ENCODE results near the gene UBASH3A. TPM values are rescaled to one million over a fixed set of nuclear protein-coding genes. Genes with fewer than 3 reads are reported as not detected.

UBASH3A gene
- total and polyA plus RNA-seq, 9 donors, result 0.15 to 0.85 (median 0.24) TPM; not detected in 2

DNA sequence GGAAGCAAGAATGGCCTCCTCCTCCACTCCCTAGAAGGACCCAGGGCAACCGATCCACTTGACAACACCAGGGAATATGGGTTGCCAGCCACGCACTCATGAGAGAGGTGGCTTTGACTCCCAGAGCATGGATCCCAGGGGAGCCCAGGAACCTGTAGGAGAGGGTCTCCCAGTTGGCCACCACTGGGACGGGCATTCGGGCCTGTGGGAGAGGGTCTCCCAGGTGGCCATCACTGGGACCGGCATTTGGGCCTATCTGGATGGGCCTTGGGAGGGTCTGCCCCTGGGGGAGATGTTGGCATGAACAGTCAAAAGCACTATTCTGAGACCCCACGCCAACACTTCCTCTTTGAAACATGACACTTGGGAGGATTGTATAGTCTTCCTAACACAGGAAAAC is 37.9 kb upstream of the UBASH3A start:
- no peaks in the 10 kb centered on the region for H3K36me3 ChIP-seq
- 60 to 84% (median 63%) methylated on average over 5 to 6 of the region's 6 CpGs for WGBS, 3 donors
- no peaks in the 10 kb centered on the region for H3K9me3 ChIP-seq
- H3K27ac ChIP-seq, result no peak overlapping the region
- no peaks in the 10 kb centered on the region for H3K4me1 ChIP-seq (ENCODE audit: insufficient read depth)
- no peaks in the 10 kb centered on the region for H3K27me3 ChIP-seq
- no peak overlapping the region for H3K4me3 ChIP-seq
- intact Hi-C loops (cut with DNase I), result no loop called here
- DNase-seq, result no peak
- TF ChIP-seq, protein P1, sequence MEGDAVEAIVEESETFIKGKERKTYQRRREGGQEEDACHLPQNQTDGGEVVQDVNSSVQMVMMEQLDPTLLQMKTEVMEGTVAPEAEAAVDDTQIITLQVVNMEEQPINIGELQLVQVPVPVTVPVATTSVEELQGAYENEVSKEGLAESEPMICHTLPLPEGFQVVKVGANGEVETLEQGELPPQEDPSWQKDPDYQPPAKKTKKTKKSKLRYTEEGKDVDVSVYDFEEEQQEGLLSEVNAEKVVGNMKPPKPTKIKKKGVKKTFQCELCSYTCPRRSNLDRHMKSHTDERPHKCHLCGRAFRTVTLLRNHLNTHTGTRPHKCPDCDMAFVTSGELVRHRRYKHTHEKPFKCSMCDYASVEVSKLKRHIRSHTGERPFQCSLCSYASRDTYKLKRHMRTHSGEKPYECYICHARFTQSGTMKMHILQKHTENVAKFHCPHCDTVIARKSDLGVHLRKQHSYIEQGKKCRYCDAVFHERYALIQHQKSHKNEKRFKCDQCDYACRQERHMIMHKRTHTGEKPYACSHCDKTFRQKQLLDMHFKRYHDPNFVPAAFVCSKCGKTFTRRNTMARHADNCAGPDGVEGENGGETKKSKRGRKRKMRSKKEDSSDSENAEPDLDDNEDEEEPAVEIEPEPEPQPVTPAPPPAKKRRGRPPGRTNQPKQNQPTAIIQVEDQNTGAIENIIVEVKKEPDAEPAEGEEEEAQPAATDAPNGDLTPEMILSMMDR (IDR thresholded peaks at IDR 0.05), result no peak
- no peak for TF ChIP-seq EP300 (IDR thresholded peaks at IDR 0.05)
- TF ChIP-seq POLR2A (IDR thresholded peaks at IDR 0.05), result no peak

DNA sequence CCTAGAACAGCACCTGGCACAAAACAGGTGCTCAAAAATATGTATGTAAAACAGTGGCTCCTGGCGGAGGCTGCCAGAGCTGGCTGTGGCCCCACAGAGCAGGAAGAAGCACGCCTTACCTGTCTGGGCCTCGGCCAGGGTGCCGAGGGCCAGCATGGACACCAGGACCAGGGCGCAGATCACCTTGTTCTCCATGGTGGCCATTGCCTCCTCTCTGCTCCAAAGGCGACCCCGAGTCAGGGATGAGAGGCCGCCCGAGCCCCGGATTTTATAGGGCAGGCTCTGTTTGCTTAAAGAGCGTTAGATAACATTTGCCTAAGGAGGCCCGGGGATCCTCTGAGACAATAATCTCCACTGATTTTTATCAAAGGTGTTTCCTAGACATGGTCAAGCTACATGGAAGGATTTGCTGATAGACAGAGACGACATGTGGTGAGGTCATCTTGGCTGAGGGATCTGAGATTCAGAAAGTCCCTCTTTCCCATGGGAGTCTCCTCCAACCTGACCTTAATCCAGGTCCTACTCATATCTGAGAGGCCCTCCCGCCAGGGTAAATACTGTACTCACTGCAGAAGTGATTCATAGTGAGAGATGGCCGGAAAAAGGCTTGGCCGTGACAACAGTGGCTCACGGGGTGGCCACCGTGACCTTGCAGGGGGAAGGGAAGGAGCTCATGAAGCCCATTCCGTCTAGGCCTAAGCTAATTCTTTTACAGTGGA is 37.3 kb upstream of the UBASH3A start, which contains the start of gene TFF1:
Gene TFF1, minus strand, starts transcription at position 244 of the 719 bp plus-strand sequence. Its CDS starts 40 bp downstream, at position 204.
- intact Hi-C loops (cut with DNase I), result no loop called here
- no peak within 1 kb of the TSS for H3K27ac ChIP-seq
- 84 to 90% (median 85%) methylated on average over 19 of the region's 19 CpGs for WGBS, 3 donors
- H3K27me3 ChIP-seq, result no peaks in the 10 kb centered on the region
- no peaks in the 10 kb centered on the region for H3K4me1 ChIP-seq (ENCODE audit: insufficient read depth)
- no peak for TF ChIP-seq POLR2A (IDR thresholded peaks at IDR 0.05)
- TF ChIP-seq, protein P1 (IDR thresholded peaks at IDR 0.05), result no peak
- TF ChIP-seq EP300 (IDR thresholded peaks at IDR 0.05), result no peak
- DNase-seq, result no peak
- H3K4me3 ChIP-seq, result no peak within 1 kb of the TSS
- H3K36me3 ChIP-seq, result no peaks in the 10 kb centered on the region
- H3K9me3 ChIP-seq, result no peaks in the 10 kb centered on the region

GRCh38 chr21:42367367-42368165 is 36.1 kb upstream of the UBASH3A start:
- Histone ChIP-seq H3K9me3 (no peaks in the 10 kb centered on the region), H3K27me3 (no peaks in the 10 kb centered on the region), H3K27ac (no peak overlapping the region), H3K36me3 (no peaks in the 10 kb centered on the region), H3K4me3 (no peak overlapping the region), H3K4me1 (ENCODE audit: insufficient read depth) (no peaks in the 10 kb centered on the region)
- TF ChIP-seq EP300 (IDR thresholded peaks at IDR 0.05), result no peak
- TF ChIP-seq, protein P1 (IDR thresholded peaks at IDR 0.05), result no peak
- TF ChIP-seq POLR2A (IDR thresholded peaks at IDR 0.05), result no peak
- WGBS, 3 donors, result 87 to 88% (median 87%) methylated on average over 14 of the region's 14 CpGs
- DNase-seq, result no peak
- intact Hi-C loops (cut with DNase I), result no loop called here

GRCh38 chr21:42369821-42370220 is 33.9 kb upstream of the UBASH3A start:
- H3K27me3 ChIP-seq, result no peaks in the 10 kb centered on the region
- intact Hi-C loops (cut with DNase I), result no loop called here
- DNase-seq, result no peak
- 25 to 41% (median 36%) methylated on average over 11 to 16 of the region's 16 CpGs for WGBS, 3 donors
- no peaks in the 10 kb centered on the region for H3K4me1 ChIP-seq (ENCODE audit: insufficient read depth)
- TF ChIP-seq, protein P1 (IDR thresholded peaks at IDR 0.05), result no peak
- TF ChIP-seq EP300 (IDR thresholded peaks at IDR 0.05), result no peak
- no peak for TF ChIP-seq POLR2A (IDR thresholded peaks at IDR 0.05)
- H3K9me3 ChIP-seq, result no peaks in the 10 kb centered on the region
- no peaks in the 10 kb centered on the region for H3K36me3 ChIP-seq
- H3K27ac ChIP-seq, result no peak overlapping the region
- H3K4me3 ChIP-seq, result no peak overlapping the region
